ENCODE measurements around the gene SLC6A8. TPM values are rescaled to one million over a fixed set of nuclear protein-coding genes. Genes with fewer than 3 reads are reported as not detected.

SLC6A8 gene
- total RNA-seq, result 229 TPM
- long read RNA-seq, transcript SLC6A8-201 (13 exons, 3,763 nt), result major isoform, 111 of 240 reads
- long read RNA-seq, partial matches to known transcripts, result 64 of 240 reads
- long read RNA-seq, other reads (novel, unspliced or antisense), result 65 of 240 reads

DNA sequence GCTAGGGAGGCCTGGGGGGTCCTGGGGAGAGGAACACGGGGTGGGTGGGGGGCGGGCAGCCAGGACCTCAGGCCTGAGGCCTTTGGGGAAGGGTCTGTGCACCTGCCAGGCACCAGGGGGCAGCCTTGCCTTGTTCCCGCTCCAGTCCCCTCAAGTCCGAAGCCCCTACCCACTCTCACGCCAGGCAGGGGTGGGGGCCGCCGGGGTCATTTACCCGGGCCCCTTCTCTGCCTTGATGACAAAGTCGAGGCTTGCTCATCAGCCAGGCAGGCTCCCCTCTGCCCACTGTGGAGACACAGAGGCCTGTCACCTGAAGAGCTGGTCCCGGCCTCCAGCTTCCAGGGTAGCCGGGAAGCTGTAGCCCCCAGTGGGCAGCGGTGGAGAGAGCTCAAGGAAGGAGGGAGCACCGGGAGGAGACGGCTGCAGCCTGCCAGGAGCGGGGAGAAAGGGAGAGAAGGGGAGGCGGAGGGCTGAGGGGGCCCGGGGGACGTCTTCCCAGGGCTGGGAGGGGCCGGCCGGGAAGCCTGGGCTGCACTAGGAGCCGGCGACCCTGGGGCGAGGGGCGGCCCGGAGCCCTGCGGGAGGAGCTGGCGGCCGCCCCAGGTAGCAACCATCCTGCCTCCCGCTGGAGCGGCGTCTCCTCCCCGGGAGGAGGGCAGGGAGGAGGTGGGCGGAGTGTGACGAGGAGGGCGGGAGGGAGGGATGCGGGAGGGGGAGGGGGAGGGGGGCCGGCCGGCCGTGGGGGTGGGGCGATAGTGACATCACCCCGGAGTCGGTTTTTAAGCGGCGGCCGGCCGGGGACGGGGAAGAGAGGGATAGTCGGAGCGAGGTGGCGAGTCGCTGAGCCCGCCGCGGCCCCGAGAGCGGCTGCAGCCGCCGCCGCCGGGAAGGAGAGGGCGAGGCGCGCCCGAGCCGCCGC, at the start of gene SLC6A8:
Gene SLC6A8, plus strand, starts transcription at position 806 of the 919 bp plus-strand sequence. CDS start 649 bp downstream, outside the sequence.
- DNase-seq, result peak; percentile 78
- Histone ChIP-seq H3K4me3 (peak within 1 kb of the TSS; percentile 66), H3K36me3 (no peaks in the 10 kb centered on the region), H3K27ac (replicated peaks) (peak within 1 kb of the TSS; percentile 87), H3K4me1 (peaks cover 11% of the 10 kb centered on the region), H3K9me3 (replicated peaks) (no peaks in the 10 kb centered on the region), H3K27me3 (ENCODE audit: low read depth) (no peaks in the 10 kb centered on the region)
- TF ChIP-seq, protein P1, sequence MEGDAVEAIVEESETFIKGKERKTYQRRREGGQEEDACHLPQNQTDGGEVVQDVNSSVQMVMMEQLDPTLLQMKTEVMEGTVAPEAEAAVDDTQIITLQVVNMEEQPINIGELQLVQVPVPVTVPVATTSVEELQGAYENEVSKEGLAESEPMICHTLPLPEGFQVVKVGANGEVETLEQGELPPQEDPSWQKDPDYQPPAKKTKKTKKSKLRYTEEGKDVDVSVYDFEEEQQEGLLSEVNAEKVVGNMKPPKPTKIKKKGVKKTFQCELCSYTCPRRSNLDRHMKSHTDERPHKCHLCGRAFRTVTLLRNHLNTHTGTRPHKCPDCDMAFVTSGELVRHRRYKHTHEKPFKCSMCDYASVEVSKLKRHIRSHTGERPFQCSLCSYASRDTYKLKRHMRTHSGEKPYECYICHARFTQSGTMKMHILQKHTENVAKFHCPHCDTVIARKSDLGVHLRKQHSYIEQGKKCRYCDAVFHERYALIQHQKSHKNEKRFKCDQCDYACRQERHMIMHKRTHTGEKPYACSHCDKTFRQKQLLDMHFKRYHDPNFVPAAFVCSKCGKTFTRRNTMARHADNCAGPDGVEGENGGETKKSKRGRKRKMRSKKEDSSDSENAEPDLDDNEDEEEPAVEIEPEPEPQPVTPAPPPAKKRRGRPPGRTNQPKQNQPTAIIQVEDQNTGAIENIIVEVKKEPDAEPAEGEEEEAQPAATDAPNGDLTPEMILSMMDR (IDR thresholded peaks at IDR 0.05; ENCODE audit: borderline replicate concordance), result peak; percentile 53
- intact Hi-C loops (cut with micrococcal nuclease), result no loop called here

DNA sequence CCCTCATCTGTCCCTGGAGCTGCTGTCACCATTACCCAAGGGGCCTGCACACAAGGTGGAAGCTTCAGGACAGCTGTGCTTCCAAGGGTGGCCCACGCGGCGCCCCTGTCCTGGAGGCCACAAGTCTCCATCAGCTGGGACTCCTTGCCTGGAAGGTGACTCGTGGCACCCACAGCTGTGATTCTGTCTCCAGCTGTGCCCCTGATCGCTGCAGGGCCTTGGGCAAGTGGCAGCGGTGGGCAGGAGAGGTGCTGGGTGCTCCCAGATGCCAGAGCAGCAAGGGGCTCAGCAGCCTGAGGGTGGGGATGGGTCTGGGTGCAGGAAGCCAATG, 49.7 kb upstream of the SLC6A8 start:
- Histone ChIP-seq H3K36me3 (no peaks in the 10 kb centered on the region), H3K9me3 (replicated peaks) (no peaks in the 10 kb centered on the region), H3K27ac (replicated peaks) (no peak overlapping the region), H3K4me1 (peaks cover 11% of the 10 kb centered on the region), H3K27me3 (ENCODE audit: low read depth) (peaks cover 41% of the 10 kb centered on the region), H3K4me3 (no peak overlapping the region)
- DNase-seq, result no peak
- intact Hi-C loops (cut with micrococcal nuclease), result no loop called here
- TF ChIP-seq, protein P1 (IDR thresholded peaks at IDR 0.05; ENCODE audit: borderline replicate concordance), result no peak

DNA sequence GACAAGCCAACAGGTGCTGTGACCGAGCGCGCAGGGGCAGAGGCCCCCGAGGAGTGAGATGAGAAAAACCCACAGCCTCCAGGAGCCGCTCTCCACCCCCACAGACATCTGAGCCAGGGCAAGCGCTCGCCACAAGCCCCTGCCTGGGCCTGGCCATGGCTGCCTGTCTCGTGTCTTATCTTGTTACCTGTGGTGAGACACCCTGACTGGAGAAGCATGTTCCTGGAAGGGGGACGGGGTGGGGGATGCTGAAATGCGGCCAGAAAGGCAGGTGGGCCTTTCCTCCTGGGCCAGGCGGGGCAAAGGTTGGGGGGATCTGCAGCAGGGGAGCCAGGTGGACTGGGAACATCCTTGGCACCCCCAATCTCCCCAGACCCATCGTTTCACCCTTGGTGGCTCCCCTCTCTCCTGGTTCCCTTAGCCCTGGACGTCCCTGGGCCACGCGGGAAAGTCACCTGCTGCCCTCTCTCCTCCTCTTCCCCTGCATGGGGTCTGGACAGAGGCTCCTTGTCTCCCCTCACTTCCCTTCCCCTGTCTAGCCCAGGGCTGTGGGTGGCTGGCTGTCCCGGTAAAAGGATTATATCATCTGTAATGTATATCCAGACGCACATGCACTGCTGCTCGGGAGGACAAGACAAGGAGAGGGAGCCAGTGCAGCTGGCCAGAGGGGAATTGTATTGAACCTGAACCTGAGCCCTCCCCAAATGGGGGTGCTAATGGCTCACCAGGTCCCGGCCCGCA, 49.1 kb upstream of the SLC6A8 start:
- no peak for DNase-seq
- H3K27ac ChIP-seq (replicated peaks), result no peak overlapping the region
- TF ChIP-seq, protein P1 (IDR thresholded peaks at IDR 0.05; ENCODE audit: borderline replicate concordance), result no peak
- H3K9me3 ChIP-seq (replicated peaks), result no peaks in the 10 kb centered on the region
- intact Hi-C loops (cut with micrococcal nuclease), result no loop called here
- no peaks in the 10 kb centered on the region for H3K36me3 ChIP-seq
- H3K4me1 ChIP-seq, result peaks cover 16% of the 10 kb centered on the region
- H3K27me3 ChIP-seq (ENCODE audit: low read depth), result peaks cover 47% of the 10 kb centered on the region
- H3K4me3 ChIP-seq, result no peak overlapping the region

DNA sequence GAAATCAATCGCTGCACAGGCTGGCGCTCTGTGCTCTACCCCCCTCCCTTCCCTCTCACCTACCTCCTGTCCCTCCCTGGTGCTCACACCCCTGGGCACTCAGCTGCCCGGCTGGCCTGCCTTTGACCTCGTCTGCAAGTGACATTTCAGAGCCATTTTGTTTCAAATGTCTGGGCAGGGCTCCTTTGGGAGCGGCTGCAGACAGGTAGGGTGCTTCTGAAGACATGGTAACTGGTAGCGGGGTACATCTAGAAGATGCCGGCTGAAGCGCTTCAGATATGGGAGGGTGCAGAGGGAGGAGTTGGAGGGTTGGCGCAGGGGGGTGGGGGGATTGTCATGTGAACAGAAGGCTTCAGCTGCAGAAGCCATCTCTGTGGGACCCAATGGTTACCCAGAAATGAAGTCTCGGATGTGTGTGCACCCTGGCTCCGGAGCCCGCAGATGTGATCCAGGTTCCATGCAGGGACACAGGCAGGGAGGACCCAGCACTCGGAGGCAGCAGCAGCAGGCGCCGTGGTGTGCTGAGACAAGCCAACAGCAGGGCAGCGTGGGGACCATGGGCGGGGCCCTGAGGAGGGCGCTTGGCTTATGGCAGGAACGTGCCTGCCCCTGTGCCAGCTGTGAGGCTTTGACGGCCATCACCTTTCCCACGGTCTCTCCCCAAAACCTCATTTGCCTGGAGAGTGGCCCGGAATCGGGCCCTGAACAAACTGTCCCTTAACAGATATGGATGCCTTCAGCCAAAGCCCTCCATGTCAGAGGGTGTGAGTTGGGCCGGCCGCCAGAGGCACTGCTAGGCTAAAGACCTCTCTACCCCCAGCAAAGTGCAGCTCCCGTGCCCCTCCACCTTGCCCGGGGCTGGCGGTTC, 48.3 kb upstream of the SLC6A8 start:
- intact Hi-C loops (cut with micrococcal nuclease), result no loop called here
- no peak for DNase-seq
- peaks cover 52% of the 10 kb centered on the region for H3K27me3 ChIP-seq (ENCODE audit: low read depth)
- H3K4me1 ChIP-seq, result peaks cover 19% of the 10 kb centered on the region
- no peak overlapping the region for H3K4me3 ChIP-seq
- H3K27ac ChIP-seq (replicated peaks), result no peak overlapping the region
- TF ChIP-seq, protein P1 (IDR thresholded peaks at IDR 0.05; ENCODE audit: borderline replicate concordance), result no peak
- H3K9me3 ChIP-seq (replicated peaks), result no peaks in the 10 kb centered on the region
- H3K36me3 ChIP-seq, result no peaks in the 10 kb centered on the region

Data from left ventricle myocardium inferior (tissue), 1 donor.